Left renal cortex interstitium (tissue), 4 donors: ENCODE results near the gene HAUS8. TPM values are rescaled to one million over a fixed set of nuclear protein-coding genes. Genes with fewer than 3 reads are reported as not detected.
"Not testable (repeated sequence)": the region's sequence is repeated elsewhere in the genome, so short reads cannot be mapped to it uniquely, and the experiment has no call there.

ENCODE experiments used
- DNase-seq, 4 donors: peaks; one replicate each; pipeline ENCODE4 v3.0.0-alpha.2; 2013; ENCODE audit warnings: low read depth in 4 of 4, low spot score in 2 of 4, missing footprints in 1 of 4
- polyA plus RNA-seq, 4 donors: library from polyadenylated mRNA; unstranded; fragments of 120-200 nt; gene quantifications; one replicate each; pipeline ENCODE4 v1.2.1, GENCODE V29; 2013; ENCODE audit not compliant: insufficient read length in 4 of 4

HAUS8 gene
- polyA plus RNA-seq, 4 donors: 11.7 to 17.0 (median 15.5) TPM

DNA sequence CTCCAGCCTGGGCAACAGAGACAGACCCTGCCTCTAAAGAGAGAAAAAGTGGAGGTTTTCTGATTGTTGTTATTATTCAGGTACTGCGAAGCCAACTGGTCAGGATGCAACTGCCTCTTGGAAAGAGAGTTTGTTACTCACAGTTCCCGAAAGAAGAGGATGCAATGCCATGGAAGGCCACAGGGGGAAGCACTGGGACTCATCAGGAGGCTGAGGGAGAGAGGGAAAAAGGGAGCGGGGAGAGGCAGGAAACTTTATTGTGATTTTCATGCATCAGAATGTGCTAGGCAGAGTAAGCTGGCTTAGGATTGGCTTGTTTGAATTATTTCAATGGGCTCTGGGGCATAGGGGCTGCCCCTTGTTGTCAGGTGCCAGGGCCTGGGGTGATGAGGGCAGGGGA is 27.9 kb upstream of the HAUS8 start:
- no peak for DNase-seq

DNA sequence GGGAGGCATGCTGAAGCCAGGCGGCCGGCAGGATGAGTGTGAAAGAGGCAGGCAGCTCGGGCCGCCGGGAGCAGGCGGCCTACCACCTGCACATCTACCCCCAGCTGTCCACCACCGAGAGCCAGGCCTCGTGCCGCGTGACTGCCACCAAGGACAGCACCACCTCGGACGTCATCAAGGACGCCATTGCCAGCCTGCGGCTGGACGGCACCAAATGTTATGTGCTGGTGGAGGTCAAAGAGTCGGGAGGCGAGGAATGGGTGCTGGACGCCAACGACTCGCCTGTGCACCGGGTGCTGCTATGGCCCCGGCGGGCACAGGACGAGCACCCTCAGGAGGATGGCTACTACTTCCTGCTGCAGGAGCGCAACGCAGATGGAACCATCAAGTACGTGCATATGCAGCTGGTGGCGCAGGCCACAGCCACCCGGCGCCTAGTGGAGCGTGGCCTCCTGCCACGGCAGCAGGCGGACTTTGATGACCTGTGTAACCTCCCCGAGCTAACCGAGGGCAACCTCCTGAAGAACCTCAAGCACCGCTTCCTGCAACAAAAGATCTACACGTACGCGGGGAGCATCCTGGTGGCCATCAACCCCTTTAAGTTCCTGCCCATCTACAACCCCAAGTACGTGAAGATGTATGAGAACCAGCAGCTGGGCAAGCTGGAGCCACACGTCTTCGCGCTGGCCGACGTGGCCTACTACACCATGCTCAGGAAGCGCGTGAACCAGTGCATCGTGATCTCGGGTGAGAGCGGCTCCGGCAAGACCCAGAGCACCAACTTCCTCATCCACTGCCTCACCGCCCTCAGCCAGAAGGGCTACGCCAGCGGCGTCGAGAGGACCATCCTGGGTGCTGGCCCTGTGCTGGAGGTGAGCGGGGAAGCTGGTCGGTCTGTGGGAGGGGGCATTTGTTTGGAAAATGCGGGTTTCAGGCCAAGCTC is 26.7 kb upstream of the HAUS8 start:
- no peak for DNase-seq

GRCh38 chr19:17098326-17098725 is 23.1 kb upstream of the HAUS8 start:
- no peak for DNase-seq

DNA sequence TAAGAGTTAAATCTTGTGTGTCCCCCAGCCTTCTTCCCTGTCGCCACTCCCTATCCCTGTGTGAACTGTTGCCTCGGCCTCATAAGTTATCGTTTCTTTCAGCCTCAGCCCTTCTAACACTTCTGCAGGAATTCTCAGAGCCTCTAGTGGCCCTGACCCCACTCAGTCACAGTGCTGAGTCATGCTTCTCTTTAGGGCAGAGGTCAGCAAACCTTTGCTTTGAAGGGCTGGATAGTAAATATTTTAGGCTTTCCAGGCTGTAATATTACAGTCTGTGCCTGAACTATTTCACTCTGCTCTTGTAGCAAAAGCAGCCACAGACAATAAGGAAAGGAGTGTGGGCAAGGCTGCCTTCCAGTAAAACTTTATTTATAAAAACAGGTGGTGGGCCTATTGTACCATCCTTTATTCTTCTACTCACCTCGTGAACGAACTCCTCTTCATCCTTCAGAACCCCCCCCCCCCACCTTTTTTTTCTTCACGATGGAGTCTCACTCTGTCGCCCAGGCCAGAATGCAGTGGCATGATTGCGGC is 22.4 kb upstream of the HAUS8 start:
- DNase-seq: no peak

- DNase-seq: no peak
Measured at GRCh38 chr19:17095141-17095919, 20.1 kb upstream of the HAUS8 start.

- DNase-seq: not testable (repeated sequence)
Measured at GRCh38 chr19:17094694-17095093, 19.4 kb upstream of the HAUS8 start.

DNA sequence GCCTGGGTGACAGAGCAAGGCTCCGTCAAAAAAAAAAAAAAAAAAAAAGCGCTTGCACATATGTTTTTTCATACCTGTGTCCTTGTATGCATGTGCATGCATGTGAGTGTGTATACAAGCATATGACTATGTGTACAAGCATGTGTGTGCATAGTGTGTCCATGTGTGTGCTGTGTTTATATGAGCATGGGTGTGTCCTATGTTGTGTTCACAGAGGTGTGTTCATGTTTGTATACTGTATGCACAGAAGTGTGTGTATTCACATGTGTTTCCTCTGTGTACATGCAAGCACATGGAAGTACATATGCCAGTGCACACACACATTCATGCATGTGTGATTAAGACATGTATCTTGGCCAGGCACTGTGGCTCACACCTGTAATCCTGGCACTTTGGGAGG is 17.4 kb upstream of the HAUS8 start:
- DNase-seq: no peak

DNA sequence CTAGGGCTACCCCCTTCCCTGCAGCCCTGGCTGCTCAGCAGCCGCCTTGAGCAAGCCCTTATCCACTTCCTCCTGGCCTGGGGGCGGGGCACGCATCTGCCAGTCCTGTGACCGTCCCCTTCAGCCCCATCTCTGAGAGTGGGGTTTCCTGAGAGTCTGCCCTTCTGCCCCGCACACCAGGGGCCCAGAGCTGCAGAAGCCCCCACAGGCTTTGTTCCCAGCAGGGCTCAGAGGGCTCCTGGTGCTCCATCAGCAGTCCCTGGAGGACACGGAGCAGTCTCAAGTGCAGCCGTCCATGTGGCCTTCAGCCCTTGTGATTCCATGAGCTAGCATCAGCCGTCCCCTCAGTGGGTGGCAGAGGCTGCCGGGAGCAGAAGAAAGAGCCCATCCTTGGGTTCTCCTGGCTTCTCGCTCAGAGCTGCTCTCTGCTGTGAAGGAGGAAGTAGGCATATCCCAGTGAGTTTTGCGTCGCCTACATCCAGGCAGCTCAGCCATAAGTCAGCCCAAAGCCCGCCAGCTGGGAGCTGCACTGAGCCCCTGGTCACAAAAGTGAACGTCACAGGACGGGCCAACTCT is 16.6 kb upstream of the HAUS8 start:
- no peak for DNase-seq

- no peak for DNase-seq
Measured at GRCh38 chr19:17090583-17090982, 15.3 kb upstream of the HAUS8 start.

DNA sequence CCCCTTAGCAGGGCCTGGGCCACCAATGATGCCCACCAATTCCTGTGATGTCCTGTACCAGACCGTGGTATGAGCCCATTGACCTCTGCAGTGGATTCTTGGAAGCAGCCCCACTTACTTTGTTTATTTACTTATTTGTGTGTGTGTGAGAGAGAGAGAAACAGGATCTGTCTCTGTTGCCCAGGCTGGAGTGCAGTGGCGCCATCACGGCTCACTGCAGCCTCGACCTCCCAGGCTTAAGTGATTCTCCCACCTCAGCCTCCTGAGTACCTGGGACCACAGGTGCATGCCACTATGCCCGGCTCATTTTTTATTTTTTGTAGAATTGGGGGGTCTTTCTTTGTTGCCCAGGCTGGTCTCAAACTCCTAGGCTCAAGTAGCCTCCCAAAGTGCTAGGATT is 13.3 kb upstream of the HAUS8 start:
- DNase-seq: no peak

- no peak for DNase-seq
Measured at GRCh38 chr19:17086834-17087233, 11.6 kb upstream of the HAUS8 start.

GRCh38 chr19:17086120-17086519 is 10.9 kb upstream of the HAUS8 start:
- DNase-seq: no peak

DNA sequence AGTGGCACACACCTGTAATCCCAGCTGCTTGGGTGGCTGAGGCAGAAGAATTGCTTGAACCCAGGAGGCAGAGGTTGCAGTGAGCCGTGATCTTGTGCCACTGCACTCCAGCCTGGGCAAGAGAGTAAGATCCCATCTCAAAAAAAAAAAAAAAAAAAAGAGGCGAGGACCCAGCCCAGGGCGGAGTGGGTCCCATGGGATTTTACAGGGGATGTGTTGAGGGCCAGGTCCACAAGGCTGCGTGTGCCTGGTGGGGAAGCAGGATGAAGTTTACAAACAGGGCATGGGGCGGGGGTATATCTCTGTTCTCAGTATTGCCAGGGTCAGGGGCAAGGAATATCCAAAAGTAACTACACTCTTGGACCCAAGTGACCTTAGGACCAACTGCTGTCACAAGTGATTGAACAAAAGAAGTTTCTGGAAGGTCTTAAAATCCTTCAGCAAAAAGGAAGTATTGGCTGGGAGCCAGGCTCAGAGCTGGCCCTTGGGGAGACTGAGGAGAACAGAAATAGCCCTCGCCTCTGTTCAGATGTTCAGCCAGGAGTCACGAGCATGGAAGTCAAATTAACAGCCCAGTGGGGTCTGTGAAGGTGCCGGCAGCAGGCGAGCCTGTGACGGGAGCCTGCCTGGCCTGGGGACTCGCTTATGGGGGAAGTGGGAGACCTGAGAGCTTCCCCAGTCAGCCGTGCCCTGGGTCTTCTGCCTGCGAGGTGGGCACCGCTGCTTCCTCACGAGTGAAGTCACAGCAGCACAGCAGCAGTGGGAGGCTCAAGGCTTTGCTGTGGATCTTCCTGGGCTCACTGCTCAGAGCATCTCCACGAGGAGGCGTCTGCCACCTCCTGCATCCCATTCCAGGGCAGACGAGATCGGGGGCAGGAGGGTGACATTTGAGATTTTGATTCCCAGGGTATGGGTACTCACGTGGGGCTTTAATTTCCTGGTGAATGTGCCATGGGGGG is 6.7 kb upstream of the HAUS8 start:
- no peak for DNase-seq

DNA sequence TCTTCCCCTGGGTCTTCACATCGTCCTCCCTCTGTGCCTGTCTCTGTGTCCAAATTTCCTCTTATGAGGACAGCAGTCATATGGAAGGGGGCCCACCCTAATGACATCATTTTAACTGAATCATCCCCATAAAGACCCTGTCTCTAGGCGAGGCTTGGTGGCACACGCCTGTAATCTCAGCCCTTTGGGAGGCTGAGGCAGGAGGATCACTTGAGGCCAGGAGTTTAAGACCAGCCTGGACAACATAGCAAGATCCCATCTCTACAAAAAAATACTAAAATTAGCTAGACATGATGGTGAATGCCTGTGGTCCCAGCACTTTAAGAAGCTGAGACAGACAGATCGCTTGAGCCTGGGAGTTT is 5.2 kb upstream of the HAUS8 start:
- DNase-seq: no peak

GRCh38 chr19:17079710-17080439 is 4.6 kb upstream of the HAUS8 start:
- DNase-seq: no peak

DNA sequence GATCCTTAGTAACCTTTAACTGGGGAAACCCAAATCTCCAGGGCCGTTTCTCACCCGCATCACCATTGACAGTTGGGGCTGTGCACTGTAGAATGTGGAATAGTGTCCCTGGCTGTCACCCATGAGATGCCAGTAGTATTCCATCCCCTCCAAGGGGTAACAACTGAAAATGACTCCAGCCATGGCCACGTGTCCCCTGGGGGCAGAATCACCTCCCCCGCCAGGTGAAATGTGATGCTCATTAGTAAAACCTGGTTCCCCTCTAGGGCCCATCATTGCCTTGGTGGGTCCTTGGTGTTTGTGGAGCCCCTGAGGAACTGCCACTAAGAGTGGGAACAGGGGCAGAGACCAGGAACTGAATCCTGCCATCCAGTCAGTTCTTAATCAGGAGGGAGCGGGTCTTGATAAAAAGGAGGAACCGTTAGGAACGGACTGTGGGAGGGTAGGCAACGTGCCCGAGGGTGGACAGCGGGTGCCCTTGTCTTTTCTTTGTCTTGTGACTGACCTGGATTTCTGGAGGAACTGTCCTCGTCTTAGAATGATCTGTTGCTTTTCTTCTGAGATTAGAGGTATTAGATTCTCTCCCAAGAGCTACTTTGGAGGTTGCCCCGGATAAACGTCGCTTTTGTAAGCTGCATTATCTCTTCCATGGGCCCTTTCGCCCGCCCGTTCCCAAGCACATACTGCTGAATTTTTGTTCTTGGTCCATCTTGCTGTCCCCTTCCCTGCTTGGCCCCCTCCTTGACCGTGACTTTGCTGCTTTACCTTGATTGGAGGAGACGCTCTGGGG is 3.9 kb upstream of the HAUS8 start:
- DNase-seq: no peak

- DNase-seq: no peak
Measured at GRCh38 chr19:17078036-17078919, 3.0 kb upstream of the HAUS8 start.
